Spleen (tissue), 7 donors: Measurements from ENCODE around the gene CASP8.

Source experiments
- POLR2A ChIP-seq, 3 donors: fragments of 450-650 bp; IDR thresholded peaks; one replicate each; pipeline ENCODE4 v1.5.1; 2017; ENCODE audit warnings: antibody characterized with exemption in 3 of 3, mild to moderate bottlenecking in 1 of 3
- POLR2AphosphoS5 ChIP-seq, 3 donors: sonication (generic); formaldehyde crosslinking; IDR thresholded peaks; one replicate each; pipeline ENCODE4 v1.5.1; 2017; ENCODE audit warnings: antibody characterized with exemption in 3 of 3
- TF ChIP-seq, protein P1 (sequence below), 11 experiments: fragments of 200-600 bp in 7 of 11; fragments of 450-650 bp in 4 of 11; sonication (generic) in 4 of 11; IDR thresholded peaks in 8 of 11; conservative IDR thresholded peaks in 3 of 11; 1 replicate in 7 of 11; 2 replicates in 4 of 11; pipeline versions ENCODE4 v1.4.0 to v1.8.0; 2016 to 2021; ENCODE audit warnings: antibody characterized with exemption in 11 of 11, inconsistent platforms in 4 of 11, mild to moderate bottlenecking in 1 of 11
- donor health status: DM: no; HTN: no; CAD: no; lungs with moderate emphysema.
- donor health status: DM: no; HTN: no; CAD: no.
- donor health status: DM: no; HTN: no; CAD: no.

DNA sequence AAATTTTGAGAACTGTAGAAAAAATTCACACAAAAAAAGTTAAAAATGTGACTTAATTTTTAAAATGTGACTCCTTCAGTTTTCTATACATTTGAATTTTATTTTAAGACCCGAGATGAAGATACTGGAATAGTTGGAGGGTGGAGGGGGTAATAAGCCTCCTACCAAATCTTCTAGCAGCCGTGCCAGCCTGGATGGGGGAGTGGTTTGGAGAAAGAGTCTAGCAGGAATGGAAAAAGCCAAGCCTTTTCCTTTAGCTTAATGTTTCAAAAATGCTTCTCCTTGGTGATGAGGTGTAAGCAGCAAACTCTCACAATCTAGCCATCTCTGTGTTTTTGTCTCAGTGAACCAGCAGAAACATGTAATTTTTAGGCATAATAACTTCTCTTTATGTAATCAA is 14.7 kb downstream of the CASP8 start:
- TF ChIP-seq, protein P1, sequence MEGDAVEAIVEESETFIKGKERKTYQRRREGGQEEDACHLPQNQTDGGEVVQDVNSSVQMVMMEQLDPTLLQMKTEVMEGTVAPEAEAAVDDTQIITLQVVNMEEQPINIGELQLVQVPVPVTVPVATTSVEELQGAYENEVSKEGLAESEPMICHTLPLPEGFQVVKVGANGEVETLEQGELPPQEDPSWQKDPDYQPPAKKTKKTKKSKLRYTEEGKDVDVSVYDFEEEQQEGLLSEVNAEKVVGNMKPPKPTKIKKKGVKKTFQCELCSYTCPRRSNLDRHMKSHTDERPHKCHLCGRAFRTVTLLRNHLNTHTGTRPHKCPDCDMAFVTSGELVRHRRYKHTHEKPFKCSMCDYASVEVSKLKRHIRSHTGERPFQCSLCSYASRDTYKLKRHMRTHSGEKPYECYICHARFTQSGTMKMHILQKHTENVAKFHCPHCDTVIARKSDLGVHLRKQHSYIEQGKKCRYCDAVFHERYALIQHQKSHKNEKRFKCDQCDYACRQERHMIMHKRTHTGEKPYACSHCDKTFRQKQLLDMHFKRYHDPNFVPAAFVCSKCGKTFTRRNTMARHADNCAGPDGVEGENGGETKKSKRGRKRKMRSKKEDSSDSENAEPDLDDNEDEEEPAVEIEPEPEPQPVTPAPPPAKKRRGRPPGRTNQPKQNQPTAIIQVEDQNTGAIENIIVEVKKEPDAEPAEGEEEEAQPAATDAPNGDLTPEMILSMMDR (IDR thresholded peaks at IDR 0.05 in 8 of 11, conservative IDR thresholded peaks at IDR 0.05 in 3 of 11), result no peak
- TF ChIP-seq POLR2AphosphoS5 (IDR thresholded peaks at IDR 0.05) (no peak), POLR2A (IDR thresholded peaks at IDR 0.05) (no peak)
